Fibroblast of villous mesenchyme (primary cell): ENCODE measurements around the gene RPS6KA1. TPM values are rescaled to one million over a fixed set of nuclear protein-coding genes. Genes with fewer than 3 reads are reported as not detected.

Experiments
- DNase-seq: peaks from one replicate; pipeline ENCODE4 v3.0.0-alpha.2; 2010; ENCODE audit warnings: low read depth
- H3K4me3 ChIP-seq: 2 replicates; pipeline ENCODE4 v1.5.1; 2011; ENCODE audit warnings: low read depth, mild to moderate bottlenecking, low read length
- total RNA-seq: library from RNA; depleted of rRNA; stranded (reverse); fragments of >200 nt; gene quantifications from 2 replicates; pipeline ENCODE4 v1.2.3, GENCODE V29; 2012
- TF ChIP-seq, protein P1 (sequence below): IDR thresholded peaks from 2 replicates; pipeline ENCODE4 v1.5.1; 2012; ENCODE audit warnings: low read depth, mild to moderate bottlenecking, low read length; ENCODE audit not compliant: insufficient read depth

The RPS6KA1 gene
- total RNA-seq, 1 donor: 6.9 TPM

DNA sequence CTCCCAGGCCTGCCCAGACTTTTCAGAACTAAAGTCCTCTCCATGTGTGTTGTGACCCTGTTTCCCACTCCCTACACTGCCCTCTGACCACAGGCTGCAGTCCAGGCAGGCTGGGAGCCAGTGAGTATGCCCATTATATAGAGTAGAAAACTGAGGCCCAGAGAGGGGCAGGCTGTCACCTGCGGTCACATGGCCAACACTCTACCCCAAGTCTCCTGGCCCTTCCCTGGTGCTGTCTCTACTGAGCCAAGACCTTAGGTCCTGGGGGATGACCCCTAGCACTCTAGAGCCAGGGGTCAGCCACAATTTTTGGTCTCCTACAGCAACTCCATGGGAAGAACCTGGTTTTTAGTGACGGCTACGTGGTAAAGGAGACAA is 30.8 kb downstream of the RPS6KA1 start:
- TF ChIP-seq, protein P1, sequence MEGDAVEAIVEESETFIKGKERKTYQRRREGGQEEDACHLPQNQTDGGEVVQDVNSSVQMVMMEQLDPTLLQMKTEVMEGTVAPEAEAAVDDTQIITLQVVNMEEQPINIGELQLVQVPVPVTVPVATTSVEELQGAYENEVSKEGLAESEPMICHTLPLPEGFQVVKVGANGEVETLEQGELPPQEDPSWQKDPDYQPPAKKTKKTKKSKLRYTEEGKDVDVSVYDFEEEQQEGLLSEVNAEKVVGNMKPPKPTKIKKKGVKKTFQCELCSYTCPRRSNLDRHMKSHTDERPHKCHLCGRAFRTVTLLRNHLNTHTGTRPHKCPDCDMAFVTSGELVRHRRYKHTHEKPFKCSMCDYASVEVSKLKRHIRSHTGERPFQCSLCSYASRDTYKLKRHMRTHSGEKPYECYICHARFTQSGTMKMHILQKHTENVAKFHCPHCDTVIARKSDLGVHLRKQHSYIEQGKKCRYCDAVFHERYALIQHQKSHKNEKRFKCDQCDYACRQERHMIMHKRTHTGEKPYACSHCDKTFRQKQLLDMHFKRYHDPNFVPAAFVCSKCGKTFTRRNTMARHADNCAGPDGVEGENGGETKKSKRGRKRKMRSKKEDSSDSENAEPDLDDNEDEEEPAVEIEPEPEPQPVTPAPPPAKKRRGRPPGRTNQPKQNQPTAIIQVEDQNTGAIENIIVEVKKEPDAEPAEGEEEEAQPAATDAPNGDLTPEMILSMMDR: no peak
- no peak for DNase-seq
- no peak overlapping the region for H3K4me3 ChIP-seq

DNA sequence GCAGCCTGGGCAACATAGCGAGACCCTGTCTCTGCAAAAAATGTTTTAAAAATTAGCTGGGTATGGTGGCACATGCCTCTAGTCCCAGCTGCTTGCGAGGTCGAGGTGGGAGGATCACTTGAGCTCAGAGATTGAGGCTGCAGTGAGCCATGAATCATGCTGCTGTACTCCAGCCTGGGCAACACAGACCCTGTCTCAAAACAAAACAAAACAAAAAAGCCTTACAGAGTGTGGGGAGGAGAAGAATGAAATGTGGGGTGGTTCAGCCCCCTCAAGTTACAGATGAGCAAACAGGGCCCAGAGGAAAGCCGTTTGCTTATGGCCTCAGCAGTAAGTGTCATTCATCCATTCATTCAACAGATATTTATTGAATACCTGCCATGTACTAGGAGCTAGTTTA is 40.7 kb downstream of the RPS6KA1 start:
- peak; percentile 5 for DNase-seq
- TF ChIP-seq, protein P1: no peak
- H3K4me3 ChIP-seq: no peak overlapping the region

DNA sequence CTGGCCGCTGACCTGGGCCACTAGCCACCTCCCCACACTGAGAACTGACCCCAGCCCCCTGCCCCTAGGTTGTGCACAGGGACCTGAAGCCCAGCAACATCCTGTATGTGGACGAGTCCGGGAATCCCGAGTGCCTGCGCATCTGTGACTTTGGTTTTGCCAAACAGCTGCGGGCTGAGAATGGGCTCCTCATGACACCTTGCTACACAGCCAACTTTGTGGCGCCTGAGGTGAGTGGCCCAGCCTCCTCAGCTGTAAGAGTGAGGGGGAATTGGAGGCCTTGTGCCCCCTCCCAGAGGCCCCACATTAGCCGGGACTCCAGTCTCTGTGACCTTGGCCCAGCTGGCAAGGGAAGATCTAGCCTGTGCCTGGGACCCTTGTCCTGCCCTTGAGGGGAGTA is 41.8 kb downstream of the RPS6KA1 start:
- TF ChIP-seq, protein P1: no peak
- no peak overlapping the region for H3K4me3 ChIP-seq
- DNase-seq: no peak

DNA sequence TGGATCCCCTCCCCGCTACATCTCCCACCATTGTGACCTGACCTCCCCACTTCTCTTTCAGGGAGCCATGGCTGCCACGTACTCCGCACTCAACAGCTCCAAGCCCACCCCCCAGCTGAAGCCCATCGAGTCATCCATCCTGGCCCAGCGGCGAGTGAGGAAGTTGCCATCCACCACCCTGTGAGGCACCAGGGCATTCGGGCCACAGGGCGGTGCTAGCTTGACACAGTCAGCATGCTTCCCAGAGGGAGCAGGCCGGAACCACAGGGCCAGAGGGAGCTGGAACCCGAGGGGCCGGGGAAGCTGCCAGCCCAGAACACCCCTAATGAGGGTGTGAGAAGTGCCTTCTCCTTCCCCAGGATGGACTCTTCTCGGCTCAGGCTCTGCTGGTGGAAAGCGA is 44.5 kb downstream of the RPS6KA1 start:
- no peak overlapping the region for H3K4me3 ChIP-seq
- TF ChIP-seq, protein P1: no peak
- DNase-seq: no peak

DNA sequence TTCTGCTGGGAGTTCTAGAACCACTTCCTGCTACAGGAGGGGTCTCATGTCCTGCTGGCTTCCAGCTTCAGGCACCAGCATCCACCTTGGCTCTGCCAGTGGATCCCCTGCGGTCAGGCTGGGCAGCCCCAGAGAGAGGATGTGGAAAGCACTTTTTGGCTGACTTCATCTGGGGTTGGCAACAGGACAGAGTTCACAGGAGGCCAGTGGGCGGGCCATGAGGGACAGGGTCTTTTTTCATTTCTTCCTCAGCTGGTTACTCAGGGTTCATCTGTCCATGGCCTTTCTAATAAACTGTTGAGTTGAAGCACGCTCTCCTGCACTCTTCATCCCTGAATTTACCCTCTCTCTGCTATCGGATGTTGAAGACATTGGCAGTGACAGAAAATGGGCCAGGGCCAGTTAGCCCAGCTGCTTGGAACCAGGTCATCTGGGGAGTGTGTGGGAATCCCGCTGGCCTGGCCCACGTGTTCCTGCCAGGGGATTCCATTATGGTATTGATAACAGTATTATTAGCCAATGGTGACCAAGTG is 45.2 kb downstream of the RPS6KA1 start:
- H3K4me3 ChIP-seq: no peak overlapping the region
- TF ChIP-seq, protein P1: no peak
- no peak for DNase-seq

DNA sequence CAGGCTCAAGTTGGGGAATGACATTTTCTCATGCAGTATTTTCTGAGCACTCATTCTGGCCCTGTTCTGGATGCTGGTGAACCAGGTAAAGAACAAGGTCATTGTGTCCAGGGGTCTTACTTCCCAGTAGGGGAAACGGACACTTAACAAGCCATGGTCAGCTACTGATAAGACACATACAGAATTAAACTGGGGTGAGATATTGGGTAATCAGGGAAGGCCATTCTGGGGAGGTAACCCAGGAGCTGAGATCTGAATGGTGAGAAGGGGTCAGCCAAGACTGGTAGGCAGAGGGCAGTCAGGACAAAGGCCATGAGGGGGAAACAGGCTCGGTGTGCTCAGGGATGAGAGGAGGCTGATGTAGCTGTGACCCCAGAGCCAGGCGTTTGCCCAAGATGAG is 45.8 kb downstream of the RPS6KA1 start:
- TF ChIP-seq, protein P1: no peak
- H3K4me3 ChIP-seq: no peak overlapping the region
- no peak for DNase-seq

DNA sequence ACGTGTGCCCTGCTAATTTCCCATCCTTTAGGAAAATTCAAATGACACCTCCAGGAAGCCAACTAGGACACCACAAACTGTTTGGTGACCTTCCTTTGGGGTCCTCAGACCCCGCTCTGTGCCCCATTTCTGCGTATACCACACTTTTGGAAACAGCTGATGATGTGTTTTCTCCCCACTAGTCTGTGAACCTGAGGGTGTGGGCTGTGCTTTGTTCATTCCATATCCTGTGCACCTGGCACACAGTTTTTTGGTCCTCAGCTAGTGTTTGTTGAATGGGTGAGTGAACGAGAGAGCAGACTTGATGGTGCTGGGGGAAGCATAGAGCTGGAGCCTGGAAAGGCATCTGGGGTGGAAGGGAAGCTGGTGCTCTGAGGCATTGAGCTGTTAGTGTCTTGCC is 48.6 kb downstream of the RPS6KA1 start:
- DNase-seq: no peak
- TF ChIP-seq, protein P1: no peak
- no peak overlapping the region for H3K4me3 ChIP-seq
